Gastroesophageal sphincter (tissue), 3 donors: ENCODE results near the gene MYO1H.

ENCODE experiments used
- CTCF ChIP-seq, 4 experiments: fragments of 200-600 bp in 2 of 4; fragments of 450-650 bp in 2 of 4; sonication (generic) in 1 of 4; IDR thresholded peaks; one replicate each; pipeline ENCODE4 v1.5.1; 2017 to 2019; ENCODE audit warnings: antibody characterized with exemption in 4 of 4, mild to moderate bottlenecking in 2 of 4, moderate library complexity in 2 of 4
- EP300 ChIP-seq: sonication (generic); formaldehyde crosslinking; IDR thresholded peaks from one replicate; pipeline ENCODE4 v1.6.1; 2017; ENCODE audit warnings: antibody characterized with exemption, mild to moderate bottlenecking
- POLR2A ChIP-seq, 2 donors: fragments of 450-650 bp; IDR thresholded peaks; one replicate each; pipeline ENCODE4 v1.6.1; 2017; ENCODE audit warnings: antibody characterized with exemption in 2 of 2, mild to moderate bottlenecking in 2 of 2, moderate library complexity in 1 of 2
- POLR2AphosphoS5 ChIP-seq: sonication (generic); formaldehyde crosslinking; IDR thresholded peaks from one replicate; pipeline ENCODE4 v1.6.1; 2017; ENCODE audit warnings: antibody characterized with exemption

DNA sequence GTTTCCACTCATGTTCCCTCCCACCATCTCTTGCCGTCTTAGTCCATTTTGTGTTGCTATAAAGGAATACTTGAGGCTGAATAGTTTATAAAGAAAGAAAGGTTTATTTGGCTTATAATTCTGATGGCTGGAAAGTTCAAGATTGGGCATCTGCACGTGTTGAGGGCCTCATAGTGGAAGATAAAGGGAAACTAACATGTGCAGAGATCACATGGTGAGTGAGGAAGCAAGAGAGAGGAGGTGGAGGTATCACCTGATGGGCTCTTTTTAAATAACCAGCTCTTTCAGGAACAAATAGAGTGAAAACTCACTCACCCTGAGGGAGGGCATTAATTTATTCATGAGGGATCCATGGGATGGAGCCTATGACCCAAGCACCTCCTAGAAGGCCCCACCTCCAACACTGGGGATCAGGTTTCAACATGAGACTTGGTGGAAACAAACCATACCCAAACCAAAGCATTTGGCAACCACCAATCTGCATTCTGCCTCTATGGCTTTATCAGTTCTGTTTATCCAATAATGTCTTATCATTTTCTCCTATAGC lies 29.5 kb downstream of the MYO1H start:
- TF ChIP-seq CTCF (IDR thresholded peaks at IDR 0.05) (no peak), POLR2A (IDR thresholded peaks at IDR 0.05) (no peak), POLR2AphosphoS5 (no peak), EP300 (no peak)
